GM18907 (cell line): ENCODE data around the gene LONP1.
"Not testable (repeated sequence)": the region's sequence is repeated elsewhere in the genome, so short reads cannot be mapped to it uniquely, and the experiment has no call there.

ENCODE experiments used
- ATAC-seq: cut with Tn5 transposase; IDR thresholded peaks from one replicate; pipeline ENCODE4 v1.9.1; 2021; ENCODE audit warnings: mild to moderate bottlenecking, moderate library complexity; ENCODE audit not compliant: unreplicated experiment

LONP1 gene

DNA sequence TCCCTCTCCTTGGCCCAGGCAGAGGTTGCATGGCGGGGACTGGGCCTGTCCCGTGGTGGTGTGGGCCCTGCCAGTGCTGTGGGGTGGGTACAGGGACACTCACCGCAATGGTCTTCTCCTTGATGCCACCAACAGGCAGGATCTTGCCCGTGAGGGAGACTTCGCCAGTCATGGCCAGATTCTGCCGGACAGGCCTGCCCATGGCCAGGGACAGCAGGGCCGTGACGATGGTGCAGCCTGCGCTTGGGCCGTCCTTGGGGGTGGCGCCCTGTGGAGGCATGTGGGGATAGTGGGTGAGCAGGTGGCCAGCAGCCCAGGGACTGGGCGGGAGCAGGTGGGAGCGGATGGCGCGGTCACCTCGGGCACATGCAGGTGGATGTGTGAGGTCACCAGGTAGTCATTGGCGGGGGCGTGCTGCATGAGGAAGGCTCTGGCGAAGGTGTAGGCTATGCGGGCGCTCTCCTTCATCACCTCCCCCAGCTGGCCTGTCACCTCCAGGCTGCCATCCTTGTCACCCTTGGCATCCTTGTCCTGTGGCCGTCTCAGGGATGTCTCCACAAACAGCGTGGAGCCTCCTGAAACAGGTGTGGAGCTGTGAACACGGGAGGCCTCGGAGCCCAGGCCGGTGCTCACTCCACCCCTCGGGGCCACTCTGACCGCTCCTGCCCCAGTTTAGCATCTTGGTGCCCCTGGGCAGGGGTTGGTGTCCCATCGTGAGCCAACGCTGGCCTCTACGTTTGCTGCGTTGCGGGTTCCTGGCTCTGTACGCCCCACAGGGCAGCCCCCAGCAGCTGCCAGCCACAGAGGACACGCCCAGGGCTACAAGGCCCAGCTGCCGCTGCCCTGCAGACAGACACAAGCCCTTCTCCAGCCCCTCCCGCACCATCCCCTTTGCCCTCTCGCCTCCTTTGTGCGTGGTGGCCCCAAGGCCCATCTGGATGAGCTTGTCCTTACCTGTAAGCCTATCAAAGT lies 26.5 kb downstream of the LONP1 start:
- ATAC-seq = no peak

DNA sequence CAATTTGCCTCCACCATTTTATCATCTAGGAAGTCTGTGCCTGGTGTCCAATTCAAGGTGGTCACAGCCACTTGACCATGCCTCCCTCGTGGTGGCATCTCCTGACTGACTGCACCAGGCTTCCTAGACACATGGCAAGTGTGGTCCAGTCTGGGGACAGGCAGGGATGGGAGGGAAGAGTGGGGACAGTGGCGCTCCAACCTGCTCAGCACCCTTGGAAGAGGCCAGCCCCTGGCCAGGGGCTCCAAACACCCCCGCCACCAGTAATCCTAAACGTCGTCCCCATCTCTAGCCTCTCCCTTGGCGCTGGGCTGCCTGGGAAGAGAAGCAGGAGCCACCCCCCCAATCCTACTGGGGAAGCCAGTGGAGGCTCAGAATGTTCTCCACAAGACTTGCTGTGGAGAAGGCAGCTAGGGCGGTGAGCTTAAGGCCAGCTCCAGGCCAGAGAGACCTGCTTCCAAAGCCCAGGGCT lies 27.2 kb downstream of the LONP1 start:
- ATAC-seq = no peak

DNA sequence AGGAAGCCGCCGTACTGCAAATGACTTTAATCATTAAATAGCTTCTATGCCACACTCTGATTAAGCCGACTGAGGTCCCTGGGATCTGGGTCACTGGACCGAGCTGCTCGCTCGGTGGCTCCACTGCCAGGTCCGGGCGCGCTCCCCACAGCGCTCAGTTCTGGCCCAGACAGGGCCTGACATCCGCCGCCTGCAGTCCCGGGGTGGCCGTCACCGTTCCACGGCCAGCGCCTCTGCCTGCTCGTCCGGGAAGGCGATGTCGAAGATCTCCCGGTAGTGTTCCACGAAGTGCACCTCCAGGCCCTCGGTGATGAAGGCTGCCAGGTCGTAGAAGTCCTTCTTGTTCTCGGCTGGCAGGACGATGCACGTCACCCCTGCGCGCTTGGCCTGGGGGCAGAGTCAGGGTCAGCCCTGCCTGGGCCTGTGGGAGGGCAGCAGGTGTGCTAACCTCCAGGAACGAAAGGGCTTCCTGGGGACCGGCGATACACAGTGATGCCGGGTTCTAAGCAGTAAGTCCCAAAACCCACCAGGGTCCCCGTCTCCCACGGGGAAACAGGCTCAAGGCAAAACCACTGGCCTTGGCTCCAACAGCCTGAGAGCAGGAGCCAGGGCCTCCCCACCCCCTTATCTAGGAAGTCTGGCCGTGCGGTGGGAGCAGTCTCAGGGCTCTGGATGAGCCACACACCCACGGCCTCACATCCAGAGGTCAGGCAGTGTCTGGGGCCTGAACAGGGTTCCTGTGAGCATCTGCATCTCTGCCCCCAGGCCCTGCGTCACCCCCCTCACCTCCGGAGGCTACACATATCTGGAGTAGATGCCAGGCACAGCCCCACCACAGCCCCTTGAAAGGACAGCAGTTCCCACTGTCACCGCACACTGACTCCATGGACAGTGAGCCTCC lies 27.9 kb downstream of the LONP1 start:
- ATAC-seq = no peak

DNA sequence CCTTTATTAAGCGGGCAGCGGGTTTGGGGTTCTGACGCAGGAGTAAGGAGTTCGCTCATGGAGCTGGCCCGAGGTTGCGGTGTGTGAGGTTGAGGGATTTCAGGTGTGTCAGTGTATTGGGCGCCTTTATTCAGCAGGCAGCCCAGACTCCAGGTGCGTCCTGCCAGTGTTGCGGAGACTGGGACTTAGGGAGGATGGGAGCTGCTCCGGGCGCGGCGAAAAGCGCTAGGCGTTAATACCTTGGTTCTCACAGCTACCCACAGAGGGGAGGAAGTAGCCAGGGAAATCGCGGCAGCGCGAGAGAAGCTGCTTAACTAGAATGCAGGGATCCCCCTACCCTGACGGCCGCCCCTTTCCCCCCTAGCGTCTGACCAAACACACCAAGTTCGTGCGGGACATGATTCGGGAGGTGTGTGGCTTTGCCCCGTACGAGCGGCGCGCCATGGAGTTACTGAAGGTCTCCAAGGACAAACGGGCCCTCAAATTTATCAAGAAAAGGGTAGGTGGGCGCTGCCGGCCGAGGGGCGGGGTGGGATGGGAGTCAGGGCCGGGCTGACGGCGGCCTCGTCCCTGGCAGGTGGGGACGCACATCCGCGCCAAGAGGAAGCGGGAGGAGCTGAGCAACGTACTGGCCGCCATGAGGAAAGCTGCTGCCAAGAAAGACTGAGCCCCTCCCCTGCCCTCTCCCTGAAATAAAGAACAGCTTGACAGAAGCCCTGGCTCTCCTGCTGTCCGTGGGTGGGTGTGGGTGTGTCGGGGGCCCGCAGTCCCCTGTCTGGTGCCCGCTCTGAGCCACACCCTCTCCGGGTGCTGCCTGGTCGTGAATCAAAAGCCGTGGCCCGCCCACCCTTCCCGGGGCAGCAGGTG lies 28.8 kb downstream of the LONP1 start:
- no peak for ATAC-seq

DNA sequence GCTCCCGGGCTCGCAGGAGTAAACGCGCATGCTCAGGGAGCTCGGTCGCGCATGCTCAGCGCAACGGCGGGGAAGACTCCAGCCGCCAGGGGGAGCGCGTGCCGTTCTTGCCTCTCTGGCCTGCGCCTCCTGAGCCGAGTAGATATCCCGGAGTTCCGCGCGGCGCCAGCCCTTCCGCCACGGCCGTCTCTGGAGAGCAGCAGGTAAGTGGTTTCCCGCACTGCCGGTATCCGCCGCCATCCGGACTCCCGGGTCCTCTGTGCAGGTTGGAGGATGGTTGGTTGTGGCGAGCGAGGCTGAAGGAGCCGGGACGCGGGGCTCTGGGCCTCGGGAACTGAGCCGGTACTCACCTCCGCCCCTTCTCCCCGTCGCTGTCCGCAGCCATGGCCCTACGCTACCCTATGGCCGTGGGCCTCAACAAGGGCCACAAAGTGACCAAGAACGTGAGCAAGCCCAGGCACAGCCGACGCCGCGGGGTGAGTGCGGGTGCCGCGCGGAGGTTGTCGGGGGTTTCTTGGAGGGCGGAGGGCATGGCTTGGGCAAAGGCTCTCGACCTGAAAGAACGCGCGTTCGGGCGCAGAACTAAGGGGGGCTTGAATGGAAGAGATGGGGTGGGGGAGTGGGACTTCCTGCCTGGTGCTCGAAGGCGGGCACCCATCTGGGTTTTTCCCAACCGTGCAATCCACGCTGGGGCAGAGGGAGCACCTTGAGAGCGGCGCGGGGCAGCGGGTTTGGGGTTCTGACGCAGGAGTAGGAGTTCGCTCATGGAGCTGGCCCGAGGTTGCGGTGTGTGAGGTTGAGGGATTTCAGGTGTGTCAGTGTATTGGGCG lies 29.6 kb downstream of the LONP1 start, which contains the start of gene RPL36:
Gene RPL36 (plus strand): TSS at position 171 of the 830 bp plus-strand sequence. CDS start 213 bp downstream, at position 384.
- peak; percentile 50 for ATAC-seq

DNA sequence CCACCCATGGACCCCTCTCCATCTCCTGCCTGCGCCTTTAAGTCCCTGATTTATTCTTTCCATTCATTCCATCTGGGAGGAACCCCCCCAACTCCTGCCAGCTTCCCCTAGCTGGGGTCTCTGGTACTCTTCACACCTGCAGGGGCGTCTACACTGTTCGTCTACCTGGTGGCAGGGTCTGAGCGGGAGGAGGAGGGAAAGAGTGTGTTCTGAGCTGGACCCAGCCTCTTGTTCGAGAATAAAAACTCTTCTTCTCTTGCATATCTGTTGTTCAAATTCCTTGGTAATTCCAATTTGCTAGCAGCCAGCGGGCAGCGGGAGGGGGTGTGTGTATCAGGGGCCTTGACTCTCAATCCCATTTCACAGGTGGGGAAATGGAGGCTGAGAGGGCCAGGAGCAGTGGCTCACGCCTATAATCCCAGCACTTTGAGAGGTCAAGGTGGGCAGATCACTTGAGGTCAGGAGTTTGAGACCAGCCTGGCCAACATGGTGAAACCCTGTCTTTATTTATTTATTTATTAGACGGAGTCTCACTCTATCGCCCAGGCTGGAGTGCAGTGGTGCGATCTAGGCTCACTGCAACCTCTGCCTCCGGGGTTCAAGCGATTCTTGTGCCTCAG lies 31.6 kb downstream of the LONP1 start:
- ATAC-seq = not testable (repeated sequence)

DNA sequence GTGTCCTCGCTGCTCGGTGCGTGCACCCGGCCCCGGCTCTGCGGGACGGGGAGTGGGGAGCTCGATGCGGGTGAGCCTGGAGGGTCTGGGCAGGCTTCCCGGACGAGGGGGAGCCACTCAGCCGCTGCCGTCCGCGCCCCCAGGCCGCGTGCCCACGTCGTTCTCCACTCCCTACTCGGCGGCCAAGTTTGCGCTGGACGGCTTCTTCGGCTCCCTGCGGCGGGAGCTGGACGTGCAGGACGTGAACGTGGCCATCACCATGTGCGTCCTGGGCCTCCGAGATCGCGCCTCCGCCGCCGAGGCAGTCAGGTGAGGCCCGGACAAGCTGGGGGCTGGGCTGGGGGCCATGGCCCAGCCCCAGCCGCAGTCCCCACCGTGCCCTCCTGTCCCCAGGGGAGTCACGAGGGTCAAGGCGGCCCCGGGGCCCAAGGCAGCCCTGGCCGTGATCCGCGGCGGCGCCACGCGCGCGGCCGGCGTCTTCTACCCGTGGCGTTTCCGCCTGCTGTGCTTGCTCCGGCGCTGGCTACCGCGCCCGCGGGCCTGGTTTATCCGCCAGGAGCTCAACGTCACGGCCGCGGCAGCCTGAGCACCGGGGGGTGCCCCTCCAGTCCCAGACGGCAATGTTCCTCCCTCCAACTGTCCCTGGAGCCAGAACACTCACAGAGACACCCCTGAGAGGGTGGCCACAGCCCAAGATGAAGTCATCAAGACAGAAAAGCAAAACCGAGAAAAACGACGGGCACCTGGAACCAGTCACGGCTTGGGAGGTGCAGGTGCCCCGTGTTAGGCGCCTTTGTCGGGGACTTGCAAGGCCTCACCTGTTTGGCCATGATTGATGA lies 32.4 kb downstream of the LONP1 start:
- no peak for ATAC-seq

DNA sequence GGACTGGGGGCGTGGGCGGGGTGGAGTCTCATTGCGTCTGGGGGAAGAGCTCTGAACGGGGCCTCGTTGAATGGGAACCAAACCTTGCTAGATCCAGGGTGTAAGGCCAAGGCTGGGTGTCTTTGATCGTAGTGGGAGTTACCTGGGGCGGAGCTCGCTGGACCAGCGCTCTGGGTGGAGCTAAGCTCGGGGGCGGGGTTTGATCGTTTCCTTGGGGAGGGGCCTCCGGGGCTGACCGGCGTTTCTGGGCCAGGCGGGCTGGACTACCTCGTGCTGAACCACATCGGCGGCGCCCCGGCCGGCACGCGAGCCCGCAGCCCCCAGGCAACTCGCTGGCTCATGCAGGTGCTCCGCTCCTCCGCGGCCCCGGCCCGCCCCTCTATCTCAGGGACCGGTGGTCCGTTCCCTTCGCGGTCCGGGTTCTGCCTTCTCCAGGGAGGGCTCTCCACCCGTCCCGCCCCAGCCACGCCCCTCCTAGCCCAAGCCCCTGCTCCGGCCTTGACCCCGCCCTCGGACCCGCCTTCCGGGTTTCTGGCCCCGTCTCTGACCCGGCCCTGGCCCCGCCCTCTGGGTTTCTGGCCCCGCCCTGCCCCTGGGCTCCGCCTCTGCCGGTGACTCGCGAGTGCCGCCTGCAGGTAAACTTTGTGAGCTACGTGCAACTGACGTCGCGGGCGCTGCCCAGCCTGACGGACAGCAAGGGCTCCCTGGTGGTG lies 33.1 kb downstream of the LONP1 start:
- ATAC-seq = peak; percentile 54

DNA sequence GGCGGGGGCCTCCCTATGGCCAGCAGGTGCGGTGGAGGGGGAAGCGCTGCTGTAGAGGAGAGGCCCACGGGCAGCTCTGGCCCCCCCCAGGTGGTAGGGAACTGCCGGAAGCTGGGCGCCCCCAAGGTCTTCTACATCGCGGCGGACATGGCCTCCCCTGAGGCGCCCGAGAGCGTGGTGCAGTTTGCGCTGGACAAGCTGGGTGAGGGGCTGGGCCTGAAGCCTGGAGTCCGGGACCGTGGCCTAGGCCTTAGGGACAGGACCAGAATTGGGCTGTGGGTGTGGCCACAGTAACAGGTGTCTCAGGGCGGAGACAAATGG lies 33.7 kb downstream of the LONP1 start:
- no peak for ATAC-seq

DNA sequence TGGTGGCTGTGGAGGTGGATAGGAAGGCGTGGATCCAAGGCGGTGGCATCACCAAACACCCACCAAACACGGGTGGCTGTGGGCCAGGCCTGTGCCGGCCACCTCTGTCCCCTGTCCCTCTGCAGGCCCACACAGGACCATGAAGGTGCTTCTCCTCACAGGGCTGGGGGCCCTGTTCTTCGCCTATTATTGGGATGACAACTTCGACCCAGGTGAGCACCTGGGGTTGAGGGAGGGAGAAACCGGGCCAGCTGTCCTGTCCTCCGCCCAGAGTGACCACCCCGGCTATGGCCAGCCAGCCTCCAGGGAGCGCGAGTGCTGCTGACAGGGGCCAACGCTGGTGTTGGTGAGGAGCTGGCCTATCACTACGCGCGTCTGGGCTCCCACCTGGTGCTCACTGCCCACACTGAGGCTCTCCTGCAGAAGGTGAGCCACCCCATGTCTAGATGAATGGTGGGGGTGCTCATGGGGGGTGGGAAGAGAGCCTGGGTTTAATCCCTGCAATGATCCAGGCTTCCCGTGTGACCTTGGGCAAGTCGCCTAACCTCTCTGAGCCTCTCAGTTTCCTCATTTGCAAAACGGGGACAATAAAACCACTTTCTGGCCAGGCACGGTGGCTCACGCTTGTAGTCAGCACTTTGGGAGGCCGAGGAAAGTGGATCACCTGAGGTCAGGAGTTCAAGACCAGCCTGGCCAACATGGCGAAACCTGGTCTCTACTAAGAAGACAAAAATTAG lies 35.1 kb downstream of the LONP1 start:
- no peak for ATAC-seq

DNA sequence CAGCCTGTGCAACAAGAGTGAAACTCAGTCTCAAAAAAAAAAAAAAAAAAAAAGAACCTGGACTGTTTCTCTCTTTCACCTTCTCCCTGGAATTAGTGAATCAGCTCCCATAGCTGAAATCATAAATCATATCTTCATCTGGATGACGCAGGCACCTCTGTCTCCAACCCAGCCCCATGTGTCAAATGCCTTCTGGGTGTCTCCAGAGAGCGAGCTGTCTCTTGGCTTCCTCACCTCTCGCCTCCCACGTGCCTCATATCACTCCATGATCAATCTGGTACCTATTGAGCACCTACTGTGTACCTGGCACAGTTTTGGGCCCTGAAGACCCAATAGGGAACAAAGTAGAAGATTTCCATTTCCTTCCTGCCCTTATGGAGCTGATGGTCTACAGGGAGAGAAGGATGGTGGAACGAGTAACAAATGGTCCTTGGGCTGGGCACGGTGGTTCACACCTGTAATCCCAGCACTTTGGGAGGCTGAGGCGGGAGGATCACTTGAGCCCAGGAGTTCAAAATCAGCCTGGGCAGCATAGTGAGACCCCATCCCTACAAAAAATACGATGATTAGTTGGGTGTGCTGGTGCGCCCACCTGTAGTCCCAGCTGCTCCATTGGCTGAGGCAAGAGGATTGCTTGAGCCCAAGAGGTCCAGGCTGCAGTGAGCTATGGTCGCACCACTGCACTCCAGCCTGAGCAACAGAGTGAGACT lies 36.6 kb downstream of the LONP1 start:
- ATAC-seq = no peak

DNA sequence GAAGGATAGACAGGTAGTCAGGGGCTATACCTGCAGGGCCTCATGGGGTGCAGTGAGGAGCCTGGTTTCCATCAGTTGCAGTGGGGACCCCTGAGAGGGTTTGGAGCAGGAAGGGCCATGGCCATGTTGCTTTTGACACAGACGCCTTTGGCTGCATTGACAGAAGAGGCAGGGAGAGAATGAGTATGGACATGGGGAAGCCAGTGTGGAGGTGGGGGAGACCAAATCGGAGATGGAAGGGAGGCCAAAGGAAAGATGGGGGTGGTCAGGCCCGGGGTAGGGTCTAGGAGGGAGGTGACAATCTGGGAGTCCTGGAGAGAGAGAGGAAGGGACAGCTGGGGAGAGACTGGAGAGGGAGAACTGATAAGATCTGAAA lies 37.9 kb downstream of the LONP1 start:
- ATAC-seq = no peak

DNA sequence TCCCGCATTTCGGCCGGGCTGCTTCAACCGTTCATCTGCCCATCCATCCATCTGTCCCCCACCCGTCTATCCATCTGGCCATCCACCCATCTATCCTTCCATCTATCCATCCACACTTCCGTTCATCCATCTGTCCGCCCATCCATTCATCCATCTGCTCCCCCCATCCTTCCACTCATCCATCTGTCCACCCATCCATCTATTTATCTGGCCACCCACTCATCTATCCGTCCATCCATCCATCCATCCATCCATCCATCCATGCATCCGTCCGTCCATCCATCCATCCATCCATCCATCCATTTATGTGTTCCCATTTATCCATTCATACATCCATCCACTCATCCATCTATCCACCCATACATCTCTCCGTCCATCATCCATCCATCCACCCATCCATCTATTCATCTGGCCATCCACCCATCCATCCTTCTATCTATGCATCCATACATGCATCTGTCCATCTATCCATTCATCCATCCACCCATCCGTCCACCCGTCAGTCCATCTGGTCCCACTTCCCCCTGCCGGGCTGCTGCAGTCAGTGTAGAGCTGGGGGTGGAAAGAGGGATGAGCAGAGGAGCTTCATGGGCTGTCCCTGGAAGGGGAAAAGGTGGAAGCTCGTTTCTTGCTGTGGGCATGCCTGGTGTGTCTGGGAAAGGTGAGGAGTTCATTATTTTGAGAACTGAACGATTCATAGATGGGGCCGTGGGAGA lies 38.4 kb downstream of the LONP1 start:
- ATAC-seq = no peak

DNA sequence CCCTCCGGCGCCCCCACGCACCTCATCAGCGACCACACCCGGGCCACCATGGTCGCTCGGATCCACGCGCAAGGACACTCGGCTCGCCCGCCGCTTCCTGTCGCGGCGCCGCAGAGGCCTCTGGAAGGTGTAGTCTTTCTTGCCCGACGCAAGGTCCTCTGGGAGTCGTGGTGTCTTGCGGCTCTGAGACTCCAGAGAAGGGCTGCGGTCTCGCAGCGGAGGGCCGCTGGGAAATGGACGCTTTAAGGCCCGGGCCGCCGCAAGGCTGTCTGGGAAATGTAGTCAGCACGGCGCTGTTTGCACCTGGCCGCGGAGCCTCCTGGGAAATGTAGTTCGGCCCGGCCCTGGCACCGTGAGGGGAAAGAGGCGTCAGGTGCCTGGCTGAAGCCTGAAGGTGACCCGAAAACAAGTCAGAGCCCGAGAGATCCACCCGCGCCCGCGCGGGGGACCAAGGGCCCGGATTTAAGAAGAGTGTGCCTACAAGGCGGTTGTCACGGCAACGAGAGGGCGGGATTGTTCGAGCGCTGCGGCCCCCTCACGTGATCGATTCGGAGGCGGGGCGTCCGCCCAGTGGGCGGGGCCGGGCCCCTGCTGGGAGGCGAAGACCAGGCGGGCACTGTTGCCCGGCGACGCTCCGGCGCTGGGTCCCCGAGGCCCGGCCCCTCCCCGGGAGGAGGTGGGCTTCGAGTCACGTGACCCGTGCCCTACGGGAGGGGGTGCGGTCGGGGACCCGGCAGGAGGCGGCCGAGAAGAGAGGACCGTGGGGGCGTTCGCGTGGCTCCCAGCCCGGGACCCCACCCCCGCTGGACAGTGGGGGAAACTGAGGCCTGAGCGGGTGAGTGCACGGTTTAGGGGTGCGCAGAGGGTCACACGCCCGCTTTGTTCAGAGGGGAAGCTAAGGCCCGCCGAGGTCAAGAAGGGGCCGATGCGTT lies 39.2 kb downstream of the LONP1 start, which contains the start of the genes HSD11B1L and MICOS13:
Gene HSD11B1L (plus strand): TSS at position 591 of the 932 bp plus-strand sequence. CDS start 3,806 bp downstream, outside the sequence.
Gene MICOS13 (minus strand): TSS at position 80 of the 932 bp plus-strand sequence. CDS start 30 bp downstream, at position 50.
- peak; percentile 78 for ATAC-seq

DNA sequence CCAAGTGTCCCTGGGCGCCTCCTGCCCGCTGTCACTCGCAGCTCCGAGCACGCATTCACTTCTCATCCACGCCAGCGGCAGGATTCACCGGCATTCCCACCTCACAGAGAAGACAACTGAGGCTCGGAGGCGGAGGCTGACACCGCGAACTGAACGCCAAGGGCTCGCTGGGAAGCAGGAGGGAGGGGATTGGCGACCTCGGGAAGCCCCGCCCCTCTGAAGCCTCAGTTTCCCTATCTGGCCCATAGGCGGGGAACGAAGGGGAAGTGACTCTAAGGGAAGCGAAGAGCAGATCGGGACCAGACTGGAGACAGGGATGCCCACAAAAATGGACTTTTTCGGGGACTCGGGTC lies 39.9 kb downstream of the LONP1 start:
- ATAC-seq = peak; percentile 0
